ENCODE data around the gene DPP9. TPM values are rescaled to one million over a fixed set of nuclear protein-coding genes. Genes with fewer than 3 reads are reported as not detected.

DPP9 gene
- total and polyA plus RNA-seq, 2 of the 4 experiments (the other 2 are of a cell fraction): 12.4 to 33.0 TPM

- H2BK15ac ChIP-seq (ENCODE audit: low read depth, low read length): no peak overlapping the region
- no peak overlapping the region for H3K14ac ChIP-seq (replicated peaks; ENCODE audit: low read depth, low read length)
- no CpG with 5 or more reads among the region's 2 CpGs for WGBS, 2 experiments (ENCODE audit: extremely low coverage in 2 of 2, insufficient read length in 1 of 2)
- H4K8ac ChIP-seq (ENCODE audit: low read depth in 2 of 2, low read length in 2 of 2): no peak overlapping the region
- no peak overlapping the region for H2BK5ac ChIP-seq (ENCODE audit: low read depth, low read length, poor library complexity, severe bottlenecking)
- ATAC-seq (ENCODE audit: low read depth) (no peak), DNase-seq (no peak)
- no peak overlapping the region for H2BK20ac ChIP-seq (ENCODE audit: low read depth, low read length)
- H3K9me3 ChIP-seq (ENCODE audit: control insufficient read depth, insufficient read depth, low read length): no peaks in the 10 kb centered on the region
- POLR2A ChIA-PET (ENCODE audit: unreplicated experiment): no interaction called here
- H3K9ac ChIP-seq (ENCODE audit: low read depth, low read length): no peak overlapping the region
- no peak overlapping the region for H3K27ac ChIP-seq (ENCODE audit: insufficient read depth, low read length)
- intact Hi-C loops (cut with micrococcal nuclease) (no loop called here), in situ Hi-C loops (cut with MboI; ENCODE audit: low sequenced_read_pairs) (no loop called here), dilution Hi-C loops (cut with HindIII; ENCODE audit: low sequenced_read_pairs, unreplicated experiment) (no loop called here)
- peaks cover 12% of the 10 kb centered on the region; the same call in 1 of the 2 replicates for H3K27me3 ChIP-seq (ENCODE audit: control insufficient read depth, insufficient read depth, low read length)
- H3K23ac ChIP-seq (ENCODE audit: low read depth, low read length): no peak overlapping the region
- H3K36me3 ChIP-seq (ENCODE audit: control insufficient read depth, insufficient read depth, low read length): no peaks in the 10 kb centered on the region
- H3K79me1 ChIP-seq (ENCODE audit: low read depth in 1 of 2, low read length in 2 of 2): no peaks in the 10 kb centered on the region
- TF ChIP-seq SMC3 (IDR thresholded peaks at IDR 0.05; ENCODE audit: low read depth, low read length) (no peak), MAFK (IDR thresholded peaks at IDR 0.05; ENCODE audit: low read depth, low read length) (no peak), FOS (IDR thresholded peaks at IDR 0.05; ENCODE audit: low read depth, low read length) (no peak), USF2 (IDR thresholded peaks at IDR 0.05; ENCODE audit: low read depth, low read length) (no peak), MAZ (IDR thresholded peaks at IDR 0.05; ENCODE audit: borderline replicate concordance, low read depth, low read length) (no peak), NFE2L2 (IDR thresholded peaks at IDR 0.05; ENCODE audit: low read depth, low read length) (no peak), POLR2A (IDR thresholded peaks at IDR 0.05; ENCODE audit: low read depth, low read length) (no peak)
- no peak overlapping the region for H2AK5ac ChIP-seq (ENCODE audit: low read depth, low read length)
- no peak overlapping the region for H4K5ac ChIP-seq (ENCODE audit: low read depth, low read length)
- no peaks in the 10 kb centered on the region for H4K20me1 ChIP-seq (ENCODE audit: insufficient read depth, low read length)
- BruUV-seq (replicated peaks): no TSS peak
- H3K4ac ChIP-seq (ENCODE audit: low read depth, low read length): no peak overlapping the region
- H3K4me2 ChIP-seq (ENCODE audit: low read depth, low read length): no peak overlapping the region
- CTCF ChIA-PET: no interaction called here
- no peak overlapping the region for H2AK9ac ChIP-seq (replicated peaks; ENCODE audit: low read depth, low read length, poor library complexity)
- H3K9me1 ChIP-seq (ENCODE audit: insufficient read depth, low read length): no peaks in the 10 kb centered on the region
- no peak overlapping the region for H2AFZ ChIP-seq (replicated peaks; ENCODE audit: low read length, poor library complexity)
- H4K91ac ChIP-seq (ENCODE audit: insufficient read depth, low read depth, low read length): no peak overlapping the region
- peaks cover 2% of the 10 kb centered on the region; the same call in 1 of the 2 replicates for H3K4me1 ChIP-seq (ENCODE audit: control insufficient read depth, insufficient read depth, low read length)
- H3K4me3 ChIP-seq (ENCODE audit: insufficient read depth, low read depth, low read length): no peak overlapping the region
- no peak overlapping the region for H3K56ac ChIP-seq (ENCODE audit: extremely low read depth, insufficient read depth, low read length)
- H3K18ac ChIP-seq (ENCODE audit: low read depth, low read length): no peak overlapping the region
- no peak overlapping the region for H2BK120ac ChIP-seq (ENCODE audit: low read depth, low read length)
These were observed 16.4 kb upstream of the DPP9 start for GRCh38 chr19:4740092-4740491.

Measured in IMR-90 (cell line).